Suprapubic skin (tissue), 4 donors: ENCODE results near the gene SYNGR3. TPM values are rescaled to one million over a fixed set of nuclear protein-coding genes. Genes with fewer than 3 reads are reported as not detected.

ENCODE experiments used
- DNase-seq, 2 donors: peaks; one replicate each; pipeline ENCODE4 v3.0.0-alpha.2; 2019; ENCODE audit warnings: low spot score in 2 of 2
- H3K27ac ChIP-seq: fragments of 200-600 bp; sonication (generic); one replicate; pipeline ENCODE4 v1.5.1; 2019
- H3K27me3 ChIP-seq: fragments of 200-600 bp; sonication (generic); one replicate; pipeline ENCODE4 v1.5.1; 2019
- H3K36me3 ChIP-seq: fragments of 200-600 bp; sonication (generic); one replicate; pipeline ENCODE4 v1.5.1; 2019
- H3K4me1 ChIP-seq: fragments of 200-600 bp; sonication (generic); one replicate; pipeline ENCODE4 v1.5.1; 2019
- H3K4me3 ChIP-seq: fragments of 200-600 bp; sonication (generic); one replicate; pipeline ENCODE4 v1.5.1; 2019; ENCODE audit warnings: mild to moderate bottlenecking
- H3K9me3 ChIP-seq: fragments of 200-600 bp; sonication (generic); one replicate; pipeline ENCODE4 v1.5.1; 2019
- CTCF ChIP-seq, 2 donors: fragments of 200-600 bp in 1 of 2; fragments of 450-650 bp in 1 of 2; sonication (generic) in 1 of 2; IDR thresholded peaks; one replicate each; pipeline ENCODE4 v1.5.1; 2016 to 2019; ENCODE audit warnings: antibody characterized with exemption in 2 of 2, mild to moderate bottlenecking in 1 of 2, moderate library complexity in 1 of 2
- EP300 ChIP-seq: sonication (generic); formaldehyde crosslinking; IDR thresholded peaks from one replicate; pipeline ENCODE4 v1.6.1; 2017; ENCODE audit warnings: antibody characterized with exemption
- POLR2A ChIP-seq, 2 donors: fragments of 450-650 bp; IDR thresholded peaks; one replicate each; pipeline ENCODE4 v1.6.1; 2017; ENCODE audit warnings: antibody characterized with exemption in 2 of 2, mild to moderate bottlenecking in 2 of 2, moderate library complexity in 2 of 2
- POLR2AphosphoS5 ChIP-seq, 3 donors: sonication (generic); formaldehyde crosslinking; IDR thresholded peaks; one replicate each; pipeline ENCODE4 v1.6.1; 2017; ENCODE audit warnings: antibody characterized with exemption in 3 of 3
- WGBS: methylation state at CpG from one replicate; pipeline ENCODE4 v1.1.5; 2018; 5-methylcytosine and 5-hydroxymethylcytosine counted together
- total RNA-seq, 4 donors: library from RNA; depleted of rRNA; stranded (reverse); fragments of >200 nt; gene quantifications; one replicate each; pipeline ENCODE4 v1.1.0, GENCODE V29; 2016

Gene SYNGR3
- total RNA-seq, 4 donors from 2014 or later: 0.42 to 1.7 (median 0.60) TPM; not detected in 1

- peaks cover 65% of the 10 kb centered on the region for H3K36me3 ChIP-seq
- no peak overlapping the region for H3K27ac ChIP-seq
- WGBS: 90% methylated on average over 21 of the region's 27 CpGs
These were observed 8.6 kb downstream of the SYNGR3 start for GRCh38 chr16:1998360-1998835.

GRCh38 chr16:1998852-1999801, 9.4 kb downstream of the SYNGR3 start:
- peaks cover 23% of the 10 kb centered on the region for H3K4me1 ChIP-seq
- H3K27ac ChIP-seq: no peak overlapping the region
- TF ChIP-seq CTCF (IDR thresholded peaks at IDR 0.05): no peak
- no peak for TF ChIP-seq POLR2A (IDR thresholded peaks at IDR 0.05)
- no peak for TF ChIP-seq EP300
- no peak for TF ChIP-seq POLR2AphosphoS5 (IDR thresholded peaks at IDR 0.05)
- no peaks in the 10 kb centered on the region for H3K27me3 ChIP-seq
- no peak for DNase-seq
- no peak overlapping the region for H3K4me3 ChIP-seq
- WGBS: 89% methylated on average over 7 of the region's 39 CpGs
- H3K9me3 ChIP-seq: no peaks in the 10 kb centered on the region
- H3K36me3 ChIP-seq: peaks cover 67% of the 10 kb centered on the region

More at GRCh38 chr16:1998360-1998835, 8.6 kb downstream of the SYNGR3 start:
- no peaks in the 10 kb centered on the region for H3K9me3 ChIP-seq
- H3K27me3 ChIP-seq: no peaks in the 10 kb centered on the region
- TF ChIP-seq POLR2AphosphoS5 (IDR thresholded peaks at IDR 0.05): no peak
- TF ChIP-seq EP300: no peak
- no peak for TF ChIP-seq CTCF (IDR thresholded peaks at IDR 0.05)
- TF ChIP-seq POLR2A (IDR thresholded peaks at IDR 0.05): no peak
- peaks cover 16% of the 10 kb centered on the region for H3K4me1 ChIP-seq
- DNase-seq: no peak
- H3K4me3 ChIP-seq: no peak overlapping the region

GRCh38 chr16:1999866-2000514, 10.2 kb downstream of the SYNGR3 start:
- H3K27me3 ChIP-seq: no peaks in the 10 kb centered on the region
- no peaks in the 10 kb centered on the region for H3K9me3 ChIP-seq
- H3K36me3 ChIP-seq: peaks cover 67% of the 10 kb centered on the region
- 79% methylated on average over 12 of the region's 28 CpGs for WGBS
- no peak for DNase-seq
- peaks cover 32% of the 10 kb centered on the region for H3K4me1 ChIP-seq
- TF ChIP-seq POLR2AphosphoS5 (IDR thresholded peaks at IDR 0.05) (no peak), POLR2A (IDR thresholded peaks at IDR 0.05) (no peak), EP300 (no peak), CTCF (IDR thresholded peaks at IDR 0.05) (no peak)
- no peak overlapping the region for H3K27ac ChIP-seq
- no peak overlapping the region for H3K4me3 ChIP-seq

GRCh38 chr16:2001035-2001434, 11.3 kb downstream of the SYNGR3 start:
- H3K27ac ChIP-seq: no peak overlapping the region
- DNase-seq: no peak
- H3K9me3 ChIP-seq: no peaks in the 10 kb centered on the region
- no peak overlapping the region for H3K4me3 ChIP-seq
- H3K4me1 ChIP-seq: peaks cover 42% of the 10 kb centered on the region
- WGBS: 93% methylated on average over 6 of the region's 19 CpGs
- H3K27me3 ChIP-seq: no peaks in the 10 kb centered on the region
- peaks cover 67% of the 10 kb centered on the region for H3K36me3 ChIP-seq
- TF ChIP-seq CTCF (IDR thresholded peaks at IDR 0.05): no peak
- no peak for TF ChIP-seq POLR2A (IDR thresholded peaks at IDR 0.05)
- no peak for TF ChIP-seq POLR2AphosphoS5 (IDR thresholded peaks at IDR 0.05)
- no peak for TF ChIP-seq EP300
